Right hindlimb (tissue), 1 donor: ENCODE measurements around the gene CST4.
"Not testable (repeated sequence)": the region's sequence is repeated elsewhere in the genome, so short reads cannot be mapped to it uniquely, and the experiment has no call there.

Experiments
- DNase-seq: peaks from one replicate; pipeline ENCODE4 v3.0.0-alpha.2; 2018

Gene CST4

GRCh38 chr20:23640018-23640601 lies 48.7 kb downstream of the CST4 start:
- DNase-seq = no peak

GRCh38 chr20:23639490-23639958 lies 49.3 kb downstream of the CST4 start:
- no peak for DNase-seq

GRCh38 chr20:23638309-23638708 lies 50.5 kb downstream of the CST4 start:
- no peak for DNase-seq

GRCh38 chr20:23637282-23638221 lies 51.3 kb downstream of the CST4 start, which contains the start of gene CST3:
Gene CST3, minus strand, starts transcription at chr20:23637955. Its CDS starts 93 bp downstream, at chr20:23637862.
- DNase-seq = peak; percentile 92

GRCh38 chr20:23636908-23637281 lies 51.9 kb downstream of the CST4 start:
- no peak for DNase-seq

GRCh38 chr20:23636182-23636907 lies 52.5 kb downstream of the CST4 start:
- DNase-seq = no peak

- DNase-seq = not testable (repeated sequence)
Measured at GRCh38 chr20:23635768-23636090, 53.1 kb downstream of the CST4 start.
